Activated CD8-positive, alpha-beta memory T cell treated with anti-CD3 and anti-CD28 coated beads, Interleukin-2, amount 50 U/mL, for 24 hours (primary cell): ENCODE data around the gene THEMIS2.

Source experiments
- DNase-seq: peaks from one replicate; pipeline ENCODE4 v3.0.0-alpha.2; 2020; ENCODE audit errors: extremely low read depth

THEMIS2 gene

DNA sequence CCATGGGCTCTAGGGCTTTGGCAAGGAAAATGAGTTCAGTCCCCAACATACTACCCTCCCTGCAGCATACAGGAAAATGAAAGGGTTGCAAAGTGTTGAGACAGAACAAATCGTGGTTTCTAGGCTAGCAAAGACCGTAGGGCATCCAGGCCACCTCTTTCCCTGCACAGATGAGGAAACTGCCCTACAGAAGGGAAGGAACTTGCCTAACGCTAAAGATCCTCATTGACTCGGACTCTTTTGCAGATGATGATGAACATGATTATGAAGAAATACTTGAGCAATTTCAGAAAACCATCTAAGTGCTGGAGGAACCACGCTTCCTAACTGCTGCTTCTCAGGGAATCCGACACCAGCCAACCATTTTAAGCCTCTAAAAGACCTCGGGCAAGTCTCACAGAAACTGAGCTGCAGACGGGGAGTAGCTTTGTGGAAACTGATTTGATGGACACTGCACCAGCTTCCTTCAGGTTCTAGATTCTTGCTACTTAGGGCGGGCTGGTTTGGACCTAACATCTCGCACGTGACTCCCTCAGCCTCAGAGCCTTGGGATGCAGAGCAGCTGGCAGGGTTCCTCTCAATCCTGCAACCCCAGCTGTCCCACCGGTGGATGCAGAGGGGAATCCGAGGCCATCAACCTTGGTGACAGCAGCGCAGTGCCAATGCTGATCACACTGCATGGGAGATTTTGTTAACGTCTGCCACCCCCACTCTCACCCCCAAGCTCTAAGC, 13.4 kb downstream of the THEMIS2 start:
- DNase-seq = no peak

DNA sequence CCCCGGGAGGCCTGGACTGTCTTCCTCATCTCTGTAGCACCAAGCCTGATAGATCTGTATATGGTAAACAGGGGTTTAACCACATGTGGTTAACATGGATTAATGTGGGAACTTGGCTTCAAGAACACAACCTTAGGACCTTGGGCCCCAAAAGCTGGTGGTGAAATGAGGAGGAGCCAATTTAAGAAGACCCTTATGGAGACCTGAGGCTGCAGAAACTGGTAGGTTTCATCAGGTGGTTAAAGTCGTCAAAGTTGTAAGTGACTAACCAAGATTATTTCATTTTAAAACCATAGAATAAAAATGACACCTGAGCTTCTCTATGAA, 14.0 kb downstream of the THEMIS2 start:
- no peak for DNase-seq

DNA sequence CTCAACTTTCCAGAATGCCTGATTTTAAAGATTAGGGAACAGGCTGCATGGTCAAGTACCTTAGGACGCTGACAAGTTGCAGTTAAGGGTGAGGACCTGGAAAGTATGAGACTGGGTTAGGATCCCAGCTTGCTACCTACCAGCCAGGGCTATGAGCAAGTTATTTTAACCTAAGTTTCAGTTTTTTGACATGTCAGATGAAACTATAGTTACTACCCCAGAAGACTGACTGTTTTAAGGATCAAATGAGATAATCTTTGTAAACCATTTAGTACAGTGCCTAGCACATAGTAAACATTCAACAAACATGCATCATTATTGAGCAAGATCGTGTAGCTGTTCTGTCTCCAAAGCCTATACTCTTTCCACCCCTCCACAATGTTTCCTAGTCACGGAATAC, 14.4 kb downstream of the THEMIS2 start:
- DNase-seq = no peak

DNA sequence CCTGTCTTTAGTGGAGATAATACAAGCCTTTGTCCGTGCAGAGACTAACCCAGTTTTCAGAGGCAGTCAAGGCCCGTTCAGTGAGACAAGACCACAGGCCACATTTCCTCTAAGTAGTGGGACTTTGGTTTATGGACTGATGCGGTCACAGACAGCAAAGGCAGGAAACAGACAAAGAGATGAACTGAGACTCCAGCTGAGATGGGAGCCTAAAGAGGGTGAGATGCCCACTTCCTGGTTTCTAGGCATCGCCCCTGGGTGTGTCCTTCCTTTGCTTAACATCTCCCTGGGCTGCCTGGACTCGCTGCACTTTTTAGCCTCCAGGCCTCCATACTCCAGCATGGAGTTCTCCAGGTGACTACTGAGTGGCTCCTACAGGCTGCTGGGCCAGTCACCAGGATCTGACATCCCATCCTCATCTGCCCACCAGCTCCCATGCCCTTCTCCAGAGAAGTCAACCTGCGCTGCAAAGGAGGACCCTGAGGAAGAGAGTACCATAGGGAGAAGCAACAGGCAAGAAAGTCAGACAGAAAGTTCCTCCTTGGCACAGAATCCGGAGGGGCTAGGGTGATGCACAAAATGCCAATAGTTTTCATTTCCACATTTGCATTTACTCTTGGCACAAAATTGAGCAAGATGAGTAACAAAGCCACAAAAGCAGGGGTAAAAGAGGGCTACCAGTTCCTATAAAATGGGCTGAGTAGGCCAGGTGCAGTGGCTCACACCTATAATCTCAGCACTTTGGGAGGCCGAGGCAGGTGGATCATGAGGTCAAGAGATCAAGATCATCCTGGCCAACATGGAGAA, 15.1 kb downstream of the THEMIS2 start:
- DNase-seq = no peak

DNA sequence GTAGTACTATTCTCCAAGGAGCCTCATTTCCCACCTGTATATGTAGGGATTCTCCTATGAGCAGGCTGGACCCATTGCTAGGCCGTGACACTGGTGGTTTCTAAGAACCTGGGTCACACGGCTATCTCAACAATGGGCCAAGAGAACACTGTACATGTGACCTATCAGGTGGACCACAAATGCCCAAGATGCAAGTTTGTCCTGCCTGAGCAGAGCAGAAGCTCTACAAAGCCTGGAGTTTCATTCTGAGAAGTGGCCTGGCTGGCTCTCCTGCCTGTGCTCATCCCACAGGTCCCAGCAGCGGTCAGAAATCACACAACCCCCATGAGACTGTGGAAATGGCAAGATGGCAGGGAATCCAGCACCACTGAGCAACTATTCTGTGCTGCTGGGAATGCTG, 17.2 kb downstream of the THEMIS2 start:
- DNase-seq = no peak

DNA sequence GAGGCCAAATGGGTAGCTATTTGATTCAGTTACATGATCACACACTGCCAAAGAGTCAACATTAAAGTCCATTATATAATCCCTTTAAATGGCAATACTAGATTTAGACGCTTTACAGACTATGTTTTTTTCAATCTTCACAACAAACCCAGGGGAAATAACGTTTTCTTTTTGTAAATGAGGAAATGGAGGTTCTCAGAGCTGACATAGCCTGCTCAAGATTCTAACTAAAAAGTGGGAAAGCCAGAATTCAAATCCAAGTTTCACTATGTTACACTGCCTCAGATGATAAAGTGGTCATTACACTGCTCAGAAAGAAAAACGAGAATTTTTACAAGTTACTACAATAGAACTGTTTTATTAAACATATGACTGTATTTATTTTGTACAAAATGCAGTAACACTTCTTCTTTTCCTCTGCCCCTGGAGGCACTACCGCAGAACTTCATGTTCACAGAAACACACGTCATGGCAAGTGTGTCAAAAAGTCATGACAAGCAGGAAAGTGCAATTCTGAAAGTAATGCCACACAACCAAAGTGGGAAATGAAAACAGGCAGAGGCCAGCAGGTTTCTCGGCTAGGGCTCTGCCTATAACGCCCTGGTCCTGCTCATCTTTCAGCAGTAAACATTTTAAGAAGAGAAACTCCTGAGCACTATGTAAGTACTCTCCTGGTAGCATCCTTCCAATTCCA, 19.0 kb downstream of the THEMIS2 start:
- DNase-seq = no peak

DNA sequence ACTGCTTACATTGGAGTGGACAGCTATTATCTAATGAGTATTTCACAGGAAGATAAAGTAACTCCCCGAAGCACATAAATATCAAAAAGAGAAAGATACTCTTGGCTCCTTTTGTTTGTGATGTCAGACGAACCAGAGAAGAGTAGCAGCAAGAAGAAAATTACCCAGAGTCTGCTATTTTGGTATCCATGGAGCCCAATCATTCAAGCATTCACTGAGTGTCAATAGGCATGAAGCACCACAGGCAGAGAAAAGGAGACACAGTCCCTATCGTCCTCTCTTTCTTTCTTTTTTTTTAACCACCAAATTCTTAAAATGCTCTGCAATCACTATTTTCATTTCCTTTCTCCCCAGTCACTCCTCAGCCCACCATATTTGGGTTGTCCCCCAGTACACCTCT, 22.2 kb downstream of the THEMIS2 start:
- DNase-seq = no peak

DNA sequence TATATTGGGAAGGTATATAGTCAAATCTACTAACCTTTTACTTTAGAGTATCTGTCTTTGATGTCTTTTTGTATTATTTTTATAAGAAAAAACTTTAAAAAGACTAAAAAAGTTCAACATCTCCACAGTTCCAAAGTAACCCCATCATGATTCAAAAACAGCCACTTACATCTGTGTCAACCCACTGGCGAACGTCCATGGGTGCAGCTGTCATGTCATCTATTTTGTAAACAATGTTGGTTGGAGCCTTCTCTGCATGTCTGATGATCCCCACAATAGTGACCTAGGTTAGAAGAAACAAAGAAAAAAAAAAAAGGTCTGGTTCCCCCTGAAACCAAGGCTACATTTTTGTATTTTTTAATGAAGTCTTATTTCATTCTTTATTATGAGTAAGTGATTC, 34.4 kb downstream of the THEMIS2 start:
- DNase-seq = no peak

DNA sequence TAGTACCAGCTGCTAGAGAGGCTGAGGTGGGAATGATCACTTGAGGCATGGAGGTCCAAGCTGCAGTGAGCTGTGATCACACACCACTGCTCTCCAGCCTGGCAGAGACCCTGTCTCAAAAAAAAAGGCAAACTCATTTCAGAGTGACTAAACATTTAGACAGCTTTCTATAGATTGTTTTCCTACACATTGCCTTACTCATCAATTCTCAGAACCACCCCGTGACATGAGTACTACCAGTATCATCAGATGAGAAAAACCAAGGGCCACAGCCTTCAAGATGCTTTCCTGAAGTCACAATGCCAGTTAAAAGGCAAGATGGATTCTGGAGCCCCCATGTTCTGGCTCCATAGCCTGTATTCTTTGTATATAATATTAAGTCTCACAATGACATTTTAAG, 40.1 kb downstream of the THEMIS2 start:
- DNase-seq = no peak

DNA sequence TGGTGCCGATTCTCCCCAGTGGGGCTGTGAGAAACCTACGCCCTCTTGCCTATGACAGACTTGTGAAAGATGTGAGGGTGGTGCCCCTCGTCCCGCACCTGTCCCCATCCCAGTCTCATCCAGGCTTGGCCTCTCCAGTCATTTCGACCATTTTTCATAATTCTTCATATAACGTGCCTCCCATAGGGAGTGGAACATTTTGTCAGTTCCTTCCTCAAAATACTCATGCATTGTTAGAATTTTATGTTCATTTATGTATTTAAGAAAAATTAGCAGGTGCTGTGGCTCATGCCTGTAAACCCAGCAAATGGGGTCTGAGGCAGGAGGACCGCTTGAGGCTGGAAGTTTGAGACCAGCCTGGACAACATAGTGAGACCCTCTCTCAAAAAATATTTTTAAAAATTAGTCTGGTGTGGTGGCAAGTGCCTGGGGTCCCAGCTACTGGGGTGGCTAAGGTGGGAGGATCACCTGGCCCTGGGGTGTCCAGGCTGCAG, 42.8 kb downstream of the THEMIS2 start:
- DNase-seq = no peak

DNA sequence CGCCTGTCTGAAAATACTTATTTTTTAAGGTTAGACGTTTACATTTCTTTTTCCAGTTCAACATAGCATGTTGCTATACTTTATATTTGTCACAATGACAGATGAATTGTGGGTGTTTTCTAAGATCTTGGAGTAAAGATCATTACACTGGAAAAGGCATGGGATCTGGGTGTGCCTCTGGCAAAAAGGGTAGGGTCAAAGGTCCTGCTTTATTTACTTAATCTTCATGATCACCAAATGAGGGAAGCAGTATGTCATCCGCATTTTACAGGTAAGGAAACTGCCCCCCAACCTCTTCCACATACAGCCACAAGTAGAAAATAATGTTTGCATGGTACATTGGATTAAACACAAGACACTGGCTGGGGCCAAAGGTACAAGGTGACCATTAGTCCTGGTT, 49.9 kb downstream of the THEMIS2 start:
- DNase-seq = no peak

DNA sequence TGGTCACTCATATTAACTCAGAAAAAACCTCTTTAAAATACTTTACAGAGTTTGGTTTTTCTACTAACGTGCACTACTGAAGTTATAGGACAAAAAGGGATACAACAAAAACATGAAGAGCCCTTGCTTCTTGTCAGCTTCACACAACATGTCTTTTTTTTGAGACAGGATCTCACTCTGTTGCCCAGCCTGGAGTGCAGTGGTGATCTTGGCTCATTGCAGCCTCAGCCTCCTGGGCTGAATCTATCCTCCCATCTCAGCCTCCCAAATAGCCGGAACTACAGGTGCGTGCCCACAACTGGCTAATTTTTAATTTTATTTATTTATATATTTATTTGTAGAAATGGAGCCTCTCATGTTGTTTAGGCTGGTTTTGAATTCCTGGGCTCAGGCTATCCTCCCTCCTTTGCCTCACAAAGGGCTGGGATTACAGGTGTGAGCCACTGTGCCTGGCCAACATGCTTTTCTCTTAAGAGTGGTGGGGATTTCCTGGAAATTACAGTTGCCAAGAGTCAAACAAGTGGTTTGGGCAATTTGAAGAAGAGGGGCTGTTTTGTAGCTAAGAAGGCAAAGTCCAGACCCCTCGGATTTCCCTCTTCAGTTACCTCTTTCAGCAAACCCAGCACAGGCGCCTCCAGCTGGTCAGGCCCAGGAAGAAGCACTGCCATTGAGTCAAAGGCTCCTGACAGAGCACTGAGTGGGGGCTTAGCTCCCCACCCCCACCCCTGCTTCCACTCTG, 56.0 kb downstream of the THEMIS2 start:
- DNase-seq = no peak

DNA sequence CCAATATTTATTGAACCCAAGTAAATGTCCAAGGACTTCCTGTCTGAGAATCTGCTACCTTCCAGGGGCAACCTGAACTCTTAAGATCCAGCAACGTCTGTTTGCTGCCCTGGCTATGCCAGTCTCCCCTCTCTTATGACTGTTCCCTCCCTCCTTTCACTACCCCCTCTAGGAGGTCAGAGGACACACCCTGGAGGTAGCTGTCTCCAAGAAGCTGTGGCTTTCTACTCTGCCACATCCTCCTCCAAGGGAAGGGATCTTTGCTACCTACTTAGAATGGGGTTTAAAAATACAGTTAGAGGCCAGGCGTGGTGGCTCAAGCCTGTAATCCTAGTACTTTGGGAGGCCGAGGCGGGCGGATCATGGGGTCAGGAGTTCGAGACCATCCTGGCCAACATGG, 58.8 kb downstream of the THEMIS2 start:
- DNase-seq = no peak

DNA sequence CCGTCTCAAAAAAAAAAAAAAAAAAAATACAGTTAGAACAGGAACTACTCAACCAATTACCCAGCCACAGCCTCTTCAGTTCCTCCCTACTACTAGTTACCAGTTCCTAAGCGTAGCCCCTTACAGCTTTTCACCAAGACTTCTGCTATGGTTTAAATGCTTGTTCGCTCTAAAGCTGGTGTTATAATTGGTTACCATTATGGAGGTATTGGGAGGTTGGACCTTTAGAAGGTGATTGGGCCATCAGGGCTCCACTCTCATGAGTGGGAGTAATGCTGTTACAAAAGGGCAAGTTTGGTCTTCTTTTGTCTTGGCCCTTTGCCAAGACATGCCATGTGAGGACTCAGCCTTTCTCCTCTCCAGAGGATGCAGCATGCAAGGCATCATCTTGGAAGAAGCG, 59.4 kb downstream of the THEMIS2 start:
- no peak for DNase-seq

DNA sequence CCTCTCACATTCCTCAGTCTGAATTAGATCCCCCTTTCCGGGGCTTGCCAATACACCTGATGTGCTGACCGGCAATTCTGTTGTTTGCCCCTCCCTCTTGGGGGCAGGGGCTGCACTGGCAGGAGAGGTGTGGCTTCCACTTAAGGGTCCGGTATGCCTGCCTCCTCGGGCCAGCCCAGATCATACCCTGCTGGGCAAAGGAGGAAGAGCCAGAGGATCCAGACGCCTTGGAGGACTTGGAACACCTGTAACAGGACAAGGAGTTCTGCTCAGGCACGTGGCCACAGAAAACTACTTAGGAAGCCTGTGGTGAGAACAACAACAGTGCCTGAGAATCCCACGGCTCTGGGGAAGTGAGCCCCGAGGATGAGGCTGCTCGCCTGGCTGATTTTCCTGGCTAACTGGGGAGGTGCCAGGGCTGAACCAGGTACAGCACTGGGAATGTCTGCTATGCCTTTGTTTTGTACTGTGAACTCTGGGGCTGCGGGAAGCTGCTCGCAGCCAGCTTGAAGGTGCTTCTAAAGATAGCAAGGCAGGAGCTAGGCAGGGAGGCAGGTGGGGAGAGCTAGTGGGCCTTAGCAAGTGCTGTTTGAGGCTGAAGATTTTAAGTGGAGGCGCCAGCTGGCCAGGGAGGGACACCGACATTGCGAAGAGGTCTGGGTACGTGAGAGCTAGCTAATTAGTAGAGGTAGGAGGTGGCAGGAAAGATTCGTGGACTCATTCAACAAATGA, 62.6 kb downstream of the THEMIS2 start, which contains the start of gene SMPDL3B:
Gene SMPDL3B (plus strand): TSS at position 183 of the 732 bp plus-strand sequence. CDS start 184 bp downstream, at position 367.
- no peak for DNase-seq

DNA sequence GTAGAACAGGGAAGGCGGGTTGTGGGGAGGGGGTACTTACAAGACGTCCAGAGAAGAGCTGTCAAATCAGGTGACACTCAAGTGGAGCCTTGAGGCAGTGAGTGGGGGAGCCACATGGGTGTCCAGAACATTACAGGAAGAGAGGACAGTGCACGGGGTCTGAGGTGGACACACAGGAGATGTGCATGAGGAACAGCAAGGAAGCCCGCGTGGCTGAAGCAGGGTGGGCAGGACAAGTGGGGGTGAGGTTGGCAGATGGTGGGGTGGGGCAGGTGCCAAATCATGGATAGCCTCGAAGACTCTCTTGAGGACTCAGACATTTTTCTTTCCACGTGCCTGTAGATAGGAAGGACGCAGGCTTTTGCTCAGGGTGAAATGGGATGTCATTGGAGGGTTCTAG, 63.4 kb downstream of the THEMIS2 start:
- no peak for DNase-seq
